HL-60/S4 (cell line): Measurements from ENCODE around the gene FAM131A.

ENCODE experiments used
- in situ Hi-C: fragments of 300-500 bp; cut with MboI; formaldehyde crosslinking; loops from 2 replicates; pipeline ENCODE4 v1.14.3; 2022; ENCODE audit warnings: low sequenced_read_pairs

Gene FAM131A

DNA sequence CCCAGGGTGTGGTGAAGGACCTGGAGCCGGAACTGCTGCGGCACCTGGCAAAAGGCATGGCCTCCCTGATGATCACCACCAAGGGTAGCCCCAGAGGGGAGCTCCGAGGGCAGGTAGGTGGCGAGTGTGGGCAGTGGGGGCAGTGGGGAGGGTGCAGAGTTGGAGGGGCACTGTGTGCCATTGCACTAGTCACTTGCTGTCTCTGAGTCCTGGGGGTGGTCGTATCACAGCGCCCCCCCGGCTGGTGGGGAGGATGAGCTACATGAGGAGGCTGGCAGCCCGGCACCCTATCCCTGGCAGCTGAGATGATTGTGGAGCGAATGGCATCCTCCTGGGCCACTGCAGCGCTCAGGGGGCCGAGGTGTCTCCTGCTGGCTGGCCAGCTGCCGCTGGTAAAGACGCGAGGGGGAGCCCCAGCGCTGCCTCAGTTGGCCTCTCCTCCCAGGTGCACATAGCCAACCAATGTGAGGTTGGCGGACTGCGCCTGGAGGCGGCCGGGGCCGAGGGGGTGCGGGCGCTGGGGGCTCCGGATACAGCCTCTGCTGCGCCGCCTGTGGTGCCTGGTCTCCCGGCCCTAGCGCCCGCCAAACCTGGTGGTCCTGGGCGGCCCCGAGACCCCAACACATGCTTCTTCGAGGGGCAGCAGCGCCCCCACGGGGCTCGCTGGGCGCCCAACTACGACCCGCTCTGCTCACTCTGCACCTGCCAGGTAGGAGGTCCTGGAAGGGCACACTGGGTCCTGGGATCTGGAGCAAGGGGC is 48.8 kb downstream of the FAM131A start:
- in situ Hi-C loops, result no loop called here

DNA sequence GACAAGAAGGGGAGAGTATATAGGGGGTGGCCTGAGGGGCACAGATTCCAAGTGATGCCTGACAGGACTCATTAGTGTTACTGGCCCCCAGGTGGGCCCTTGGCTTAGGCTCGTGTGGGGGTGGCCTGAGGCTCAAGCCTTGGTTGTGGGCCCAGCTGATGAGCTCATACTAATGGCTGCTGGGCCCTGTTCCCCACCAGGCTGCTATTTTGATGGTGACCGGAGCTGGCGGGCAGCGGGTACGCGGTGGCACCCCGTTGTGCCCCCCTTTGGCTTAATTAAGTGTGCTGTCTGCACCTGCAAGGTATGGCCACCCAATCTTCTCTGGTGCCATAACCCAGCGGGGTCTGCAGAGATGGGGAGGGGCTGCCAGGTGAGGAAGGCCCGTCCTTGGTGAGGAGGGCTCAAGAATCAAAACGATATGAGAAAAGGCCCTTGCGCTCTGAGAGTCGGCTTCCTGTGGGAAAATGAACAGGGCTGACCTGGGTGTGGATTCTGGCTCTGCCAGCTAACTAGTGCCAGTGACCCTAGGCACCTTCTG is 49.8 kb downstream of the FAM131A start:
- in situ Hi-C loops, result no loop called here

DNA sequence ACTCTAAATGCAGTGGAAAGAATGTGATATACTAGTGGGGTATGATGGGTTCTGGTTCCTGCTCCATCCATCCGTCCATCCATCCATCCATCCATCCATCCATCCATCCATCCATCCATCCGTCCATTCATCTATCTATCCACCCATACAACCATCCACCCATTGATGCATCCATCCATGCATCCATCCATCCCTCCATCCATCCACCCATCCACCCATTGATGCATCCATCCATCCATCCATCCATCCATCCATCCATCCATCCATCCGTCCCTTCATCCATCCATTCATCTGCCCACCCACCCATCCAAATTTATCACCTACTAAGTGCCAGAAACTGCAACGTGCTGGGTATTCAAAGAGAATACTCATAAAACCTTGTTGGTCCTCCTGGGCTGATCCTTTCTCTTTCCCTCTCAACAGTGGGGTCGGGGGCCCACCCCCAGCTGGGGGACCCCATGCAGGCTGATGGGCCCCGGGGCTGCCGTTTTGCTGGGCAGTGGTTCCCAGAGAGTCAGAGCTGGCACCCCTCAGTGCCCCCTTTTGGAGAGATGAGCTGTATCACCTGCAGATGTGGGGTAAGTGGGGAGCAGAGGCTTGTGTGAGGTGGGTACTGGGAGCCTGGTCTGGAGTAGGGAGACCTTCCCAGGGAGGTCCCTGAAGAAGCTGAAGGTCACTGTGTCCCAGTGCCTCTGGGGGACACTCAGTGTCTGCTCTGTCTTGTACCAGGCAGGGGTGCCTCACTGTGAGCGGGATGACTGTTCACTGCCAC is 51.0 kb downstream of the FAM131A start:
- in situ Hi-C loops, result no loop called here

DNA sequence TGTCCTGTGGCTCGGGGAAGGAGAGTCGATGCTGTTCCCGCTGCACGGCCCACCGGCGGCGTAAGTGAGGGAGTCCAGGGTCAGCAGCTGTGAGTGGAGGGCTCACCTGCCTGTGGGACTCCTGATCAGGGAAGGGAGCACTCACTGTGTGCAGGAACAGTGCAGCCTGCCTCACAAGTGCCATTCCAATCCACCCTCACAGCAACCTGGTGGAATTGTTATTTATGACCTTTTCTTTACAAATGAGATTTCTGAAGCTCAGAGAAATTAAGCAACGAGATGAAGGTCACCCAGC is 51.5 kb downstream of the FAM131A start:
- in situ Hi-C loops, result no loop called here

DNA sequence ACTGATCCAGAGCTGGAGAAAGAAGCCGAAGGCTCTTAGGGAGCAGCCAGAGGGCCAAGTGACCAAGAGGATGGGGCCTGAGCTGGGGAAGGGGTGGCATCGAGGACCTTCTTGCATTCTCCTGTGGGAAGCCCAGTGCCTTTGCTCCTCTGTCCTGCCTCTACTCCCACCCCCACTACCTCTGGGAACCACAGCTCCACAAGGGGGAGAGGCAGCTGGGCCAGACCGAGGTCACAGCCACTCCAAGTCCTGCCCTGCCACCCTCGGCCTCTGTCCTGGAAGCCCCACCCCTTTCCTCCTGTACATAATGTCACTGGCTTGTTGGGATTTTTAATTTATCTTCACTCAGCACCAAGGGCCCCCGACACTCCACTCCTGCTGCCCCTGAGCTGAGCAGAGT is 52.0 kb downstream of the FAM131A start:
- in situ Hi-C loops, result no loop called here

DNA sequence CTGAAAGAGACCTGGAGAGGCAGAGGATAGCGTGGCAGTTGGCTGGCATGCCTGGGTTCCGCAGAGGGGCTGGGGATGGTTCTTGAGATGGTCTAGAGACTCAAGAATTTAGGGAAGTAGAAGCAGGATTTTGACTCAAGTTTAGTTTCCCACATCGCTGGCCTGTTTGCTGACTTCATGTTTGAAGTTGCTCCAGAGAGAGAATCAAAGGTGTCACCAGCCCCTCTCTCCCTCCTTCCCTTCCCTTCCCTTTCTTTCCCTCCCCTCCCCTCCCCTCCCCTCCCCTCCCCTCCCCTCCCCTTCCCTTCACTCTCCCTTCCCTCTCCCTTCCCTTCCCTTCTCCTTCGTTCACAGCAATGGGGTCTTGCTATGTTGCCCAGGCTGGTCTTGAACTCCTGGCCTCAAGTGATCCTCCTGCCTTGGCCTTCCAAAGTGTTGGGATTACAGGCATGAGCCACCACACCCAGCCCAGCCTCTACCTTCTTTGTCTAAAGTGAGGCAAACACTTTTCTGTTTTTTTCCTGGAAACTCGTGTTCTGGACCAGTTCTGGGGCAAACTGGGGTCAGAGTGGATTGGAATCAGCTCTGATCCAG is 52.6 kb downstream of the FAM131A start:
- in situ Hi-C loops, result no loop called here

DNA sequence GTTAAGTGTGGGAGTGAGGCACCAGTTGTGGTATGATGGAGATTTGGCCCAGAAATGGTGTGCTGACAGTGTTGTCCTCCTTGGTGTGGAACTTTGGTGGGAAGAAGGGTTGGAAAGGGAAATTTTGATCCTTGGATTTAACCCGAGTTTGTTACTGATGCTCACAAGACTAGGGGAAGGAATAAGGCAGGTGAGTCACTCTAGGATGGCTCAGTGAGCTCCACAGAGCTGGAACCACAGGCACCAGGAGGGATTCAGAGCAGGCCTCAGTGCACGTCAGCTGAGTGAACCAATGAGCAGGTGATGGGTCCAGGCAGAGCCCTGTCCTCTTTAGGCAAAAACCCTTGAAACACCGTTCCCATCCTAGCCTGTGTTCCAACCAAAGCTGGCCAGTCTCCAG is 53.9 kb downstream of the FAM131A start:
- in situ Hi-C loops, result no loop called here

DNA sequence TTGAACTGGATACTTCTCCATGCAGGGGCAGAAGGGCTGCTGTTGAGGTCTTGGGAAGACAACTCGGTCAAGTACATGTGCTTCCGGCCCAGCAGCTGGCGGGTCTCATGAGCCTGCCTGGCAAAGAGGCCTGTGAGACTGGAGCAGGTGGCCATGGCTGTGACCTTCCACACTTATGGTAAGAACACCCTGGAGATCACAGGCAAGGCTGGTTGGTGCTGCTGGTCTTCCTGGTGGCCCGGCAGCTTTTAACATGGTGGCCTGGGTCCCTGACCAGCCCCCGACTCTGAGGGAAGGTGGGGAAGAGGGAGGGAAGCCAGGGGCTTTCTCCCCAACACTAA is 57.9 kb downstream of the FAM131A start:
- in situ Hi-C loops, result no loop called here
